ENCODE measurements around the gene OXER1.

OXER1 gene

DNA sequence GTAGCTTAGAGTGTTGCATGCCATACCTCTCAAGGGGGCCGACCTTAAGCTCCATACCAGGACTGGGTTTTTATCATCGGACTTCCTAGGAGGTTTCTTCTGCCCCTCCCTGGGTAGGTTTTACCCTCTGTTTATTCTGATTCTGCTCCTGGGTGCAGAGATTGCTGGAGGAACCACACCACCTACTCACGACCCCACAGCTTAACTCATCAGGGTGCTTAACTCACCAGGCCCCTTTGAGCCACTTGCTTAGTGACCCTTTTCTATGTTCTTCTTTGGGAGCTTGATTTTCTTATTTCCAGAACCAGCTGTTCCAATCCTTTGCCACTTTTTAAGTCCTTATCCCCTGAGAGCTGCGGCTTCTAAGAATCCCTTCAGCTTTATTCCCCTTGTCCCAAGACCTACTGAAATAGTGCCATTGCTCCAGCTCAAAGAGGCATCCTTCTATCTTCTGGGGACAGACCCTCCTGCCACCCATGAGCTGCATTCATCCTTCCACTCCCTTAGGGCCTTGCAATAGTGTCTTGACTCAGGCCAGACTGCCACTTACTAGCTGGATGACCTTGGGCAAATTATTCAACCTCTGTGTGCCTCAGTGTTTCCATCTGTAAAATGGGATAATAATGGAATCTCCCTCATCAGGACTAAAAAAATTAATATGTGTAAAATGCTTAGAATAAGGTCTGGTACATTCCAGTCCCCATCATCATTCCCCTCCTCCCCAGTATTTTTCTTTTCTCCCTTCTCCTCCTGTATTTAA is 5.8 kb downstream of the OXER1 start:
- TF ChIP-seq, protein P1, sequence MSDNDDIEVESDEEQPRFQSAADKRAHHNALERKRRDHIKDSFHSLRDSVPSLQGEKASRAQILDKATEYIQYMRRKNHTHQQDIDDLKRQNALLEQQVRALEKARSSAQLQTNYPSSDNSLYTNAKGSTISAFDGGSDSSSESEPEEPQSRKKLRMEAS (IDR thresholded peaks at IDR 0.05; ENCODE audit: low read depth, low read length) = no peak
- TF ChIP-seq POLR2A (IDR thresholded peaks at IDR 0.05; ENCODE audit: extremely low read depth, insufficient read length) (no peak), MYC (IDR thresholded peaks at IDR 0.05; ENCODE audit: low read depth, low read length) (no peak)
- TF ChIP-seq, protein P2, sequence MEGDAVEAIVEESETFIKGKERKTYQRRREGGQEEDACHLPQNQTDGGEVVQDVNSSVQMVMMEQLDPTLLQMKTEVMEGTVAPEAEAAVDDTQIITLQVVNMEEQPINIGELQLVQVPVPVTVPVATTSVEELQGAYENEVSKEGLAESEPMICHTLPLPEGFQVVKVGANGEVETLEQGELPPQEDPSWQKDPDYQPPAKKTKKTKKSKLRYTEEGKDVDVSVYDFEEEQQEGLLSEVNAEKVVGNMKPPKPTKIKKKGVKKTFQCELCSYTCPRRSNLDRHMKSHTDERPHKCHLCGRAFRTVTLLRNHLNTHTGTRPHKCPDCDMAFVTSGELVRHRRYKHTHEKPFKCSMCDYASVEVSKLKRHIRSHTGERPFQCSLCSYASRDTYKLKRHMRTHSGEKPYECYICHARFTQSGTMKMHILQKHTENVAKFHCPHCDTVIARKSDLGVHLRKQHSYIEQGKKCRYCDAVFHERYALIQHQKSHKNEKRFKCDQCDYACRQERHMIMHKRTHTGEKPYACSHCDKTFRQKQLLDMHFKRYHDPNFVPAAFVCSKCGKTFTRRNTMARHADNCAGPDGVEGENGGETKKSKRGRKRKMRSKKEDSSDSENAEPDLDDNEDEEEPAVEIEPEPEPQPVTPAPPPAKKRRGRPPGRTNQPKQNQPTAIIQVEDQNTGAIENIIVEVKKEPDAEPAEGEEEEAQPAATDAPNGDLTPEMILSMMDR (IDR thresholded peaks at IDR 0.05; ENCODE audit: low read depth, low read length) = no peak
- no peak overlapping the region for H3K4me3 ChIP-seq (ENCODE audit: low read depth, low read length)
- DNase-seq (ENCODE audit: low read depth) = no peak

DNA sequence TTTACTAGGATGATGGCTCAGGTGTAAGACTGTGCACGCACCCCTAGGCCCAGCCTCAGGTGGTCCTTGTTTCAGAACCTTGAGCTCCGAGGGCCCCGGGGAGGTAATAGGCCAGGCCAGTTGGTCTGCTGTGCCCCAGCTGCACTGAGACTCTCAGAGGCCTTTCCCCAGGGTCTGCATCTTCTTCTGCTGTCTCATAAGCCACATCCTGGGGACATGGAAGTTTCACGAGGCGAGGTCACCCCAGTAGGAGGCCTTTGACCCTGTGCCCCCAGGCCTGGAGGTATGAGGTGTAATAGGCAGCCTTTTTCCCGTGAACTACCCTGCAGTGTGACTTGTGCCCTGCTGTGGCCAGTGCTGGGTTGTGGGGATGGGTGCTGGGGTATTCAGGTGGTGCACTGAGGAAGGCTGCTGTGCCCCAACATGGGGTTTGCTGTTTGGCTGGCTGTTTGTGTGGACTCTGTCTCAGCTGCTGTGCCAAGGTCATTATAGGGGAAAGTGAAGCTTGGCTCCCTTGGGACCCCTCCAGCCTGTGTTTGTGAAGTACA is 6.9 kb downstream of the OXER1 start:
- H3K4me3 ChIP-seq (ENCODE audit: low read depth, low read length) = no peak overlapping the region
- TF ChIP-seq, protein P2 (IDR thresholded peaks at IDR 0.05; ENCODE audit: low read depth, low read length) = no peak
- TF ChIP-seq MYC (IDR thresholded peaks at IDR 0.05; ENCODE audit: low read depth, low read length) (no peak), POLR2A (IDR thresholded peaks at IDR 0.05; ENCODE audit: extremely low read depth, insufficient read length) (no peak)
- TF ChIP-seq, protein P1 (IDR thresholded peaks at IDR 0.05; ENCODE audit: low read depth, low read length) = no peak
- peak; percentile 65 for DNase-seq (ENCODE audit: low read depth)

DNA sequence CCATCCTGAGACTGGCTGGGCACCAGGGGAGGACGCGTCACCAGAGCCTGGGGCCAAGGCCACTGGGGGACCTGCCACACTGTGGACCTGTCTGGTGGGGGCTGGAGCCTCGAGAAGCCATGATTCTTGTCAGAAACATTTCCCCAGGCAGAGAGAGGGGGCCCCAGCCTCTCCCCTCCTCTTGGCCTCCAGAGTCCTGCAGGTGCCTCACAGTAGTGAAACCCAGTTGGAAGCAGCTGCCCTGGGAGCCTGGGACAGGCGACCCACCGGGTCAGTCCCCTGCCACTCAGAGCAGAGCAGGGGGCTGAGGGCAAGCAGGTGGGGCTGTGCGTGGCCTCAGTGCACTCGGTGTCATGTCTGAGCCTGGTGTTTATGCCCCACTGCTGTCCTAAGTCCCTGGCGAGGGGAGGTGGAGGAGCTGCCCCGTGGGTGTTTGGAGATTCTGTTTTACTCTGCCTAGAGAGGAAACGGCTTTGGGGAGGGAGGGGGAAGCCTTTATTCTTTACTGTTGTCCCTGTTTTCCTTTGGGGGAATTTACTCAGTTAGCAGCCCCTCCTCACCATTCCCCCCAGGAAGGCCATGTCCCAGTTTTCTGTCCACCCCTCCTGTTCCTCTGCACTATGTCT is 7.7 kb downstream of the OXER1 start:
- no peak overlapping the region for H3K4me3 ChIP-seq (ENCODE audit: low read depth, low read length)
- TF ChIP-seq, protein P1 (IDR thresholded peaks at IDR 0.05; ENCODE audit: low read depth, low read length) = no peak
- TF ChIP-seq, protein P2 (IDR thresholded peaks at IDR 0.05; ENCODE audit: low read depth, low read length) = no peak
- TF ChIP-seq MYC (IDR thresholded peaks at IDR 0.05; ENCODE audit: low read depth, low read length) = no peak
- TF ChIP-seq POLR2A (IDR thresholded peaks at IDR 0.05; ENCODE audit: extremely low read depth, insufficient read length) = no peak
- DNase-seq (ENCODE audit: low read depth) = no peak

DNA sequence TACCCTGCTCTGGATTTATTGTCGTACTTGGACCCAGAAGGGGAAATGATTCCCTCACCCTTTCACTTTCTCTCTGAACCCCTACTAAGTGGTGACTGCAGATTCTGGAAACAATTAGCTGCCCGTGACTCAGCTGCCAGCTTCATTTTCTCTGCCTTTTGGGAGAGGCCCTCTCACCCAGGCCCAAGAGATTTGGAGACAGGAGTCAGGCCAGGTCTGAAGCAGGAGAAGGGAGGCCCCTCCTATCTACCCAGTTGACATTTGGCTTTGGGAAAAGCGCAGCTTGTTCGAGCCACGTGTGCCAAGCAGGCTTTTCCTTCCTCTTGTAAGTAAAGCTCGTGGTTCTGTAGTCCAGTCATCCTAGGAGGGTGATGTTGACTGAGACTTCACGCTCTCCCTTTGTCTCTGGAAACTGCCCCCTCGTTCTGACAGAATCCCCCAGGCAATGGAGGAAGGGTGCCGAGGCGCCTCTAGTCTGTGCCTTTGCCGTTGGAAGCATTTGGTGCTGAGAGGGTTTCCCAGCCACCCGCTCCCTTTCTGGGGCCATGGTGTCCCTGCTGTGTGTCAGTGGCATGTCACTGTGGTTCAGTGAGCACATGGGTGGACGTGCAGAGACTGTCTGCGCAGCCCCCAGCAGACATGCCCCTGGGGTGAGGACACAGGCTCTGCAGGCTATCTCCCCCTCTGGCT is 8.6 kb downstream of the OXER1 start:
- no peak overlapping the region for H3K4me3 ChIP-seq (ENCODE audit: low read depth, low read length)
- TF ChIP-seq, protein P2 (IDR thresholded peaks at IDR 0.05; ENCODE audit: low read depth, low read length) = no peak
- TF ChIP-seq, protein P1 (IDR thresholded peaks at IDR 0.05; ENCODE audit: low read depth, low read length) = no peak
- TF ChIP-seq MYC (IDR thresholded peaks at IDR 0.05; ENCODE audit: low read depth, low read length) (no peak), POLR2A (IDR thresholded peaks at IDR 0.05; ENCODE audit: extremely low read depth, insufficient read length) (no peak)
- no peak for DNase-seq (ENCODE audit: low read depth)

DNA sequence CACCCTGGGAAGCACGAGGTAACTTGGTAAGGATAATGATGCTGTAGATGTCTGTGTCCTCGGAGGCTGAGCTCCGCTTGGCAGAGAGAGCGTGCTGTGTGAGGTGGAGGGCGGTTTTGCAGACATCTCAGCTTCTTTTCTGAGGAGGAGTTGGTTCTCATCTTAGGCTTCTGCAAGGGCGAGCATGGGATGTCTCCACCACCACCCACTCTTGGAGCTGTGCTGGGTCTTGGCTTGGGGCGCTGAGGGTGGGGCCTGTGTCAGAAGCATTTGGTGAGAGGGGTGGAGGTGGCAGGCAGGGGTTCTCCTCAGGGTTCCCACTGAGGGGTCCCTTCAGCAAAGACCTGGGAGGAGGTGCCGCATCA is 9.2 kb downstream of the OXER1 start:
- DNase-seq (ENCODE audit: low read depth) = no peak
- TF ChIP-seq MYC (IDR thresholded peaks at IDR 0.05; ENCODE audit: low read depth, low read length) = no peak
- TF ChIP-seq, protein P2 (IDR thresholded peaks at IDR 0.05; ENCODE audit: low read depth, low read length) = no peak
- no peak for TF ChIP-seq POLR2A (IDR thresholded peaks at IDR 0.05; ENCODE audit: extremely low read depth, insufficient read length)
- TF ChIP-seq, protein P1 (IDR thresholded peaks at IDR 0.05; ENCODE audit: low read depth, low read length) = no peak
- H3K4me3 ChIP-seq (ENCODE audit: low read depth, low read length) = no peak overlapping the region

All from NB4 (cell line).